Measurements from ENCODE around the gene WWTR1.

WWTR1 gene

DNA sequence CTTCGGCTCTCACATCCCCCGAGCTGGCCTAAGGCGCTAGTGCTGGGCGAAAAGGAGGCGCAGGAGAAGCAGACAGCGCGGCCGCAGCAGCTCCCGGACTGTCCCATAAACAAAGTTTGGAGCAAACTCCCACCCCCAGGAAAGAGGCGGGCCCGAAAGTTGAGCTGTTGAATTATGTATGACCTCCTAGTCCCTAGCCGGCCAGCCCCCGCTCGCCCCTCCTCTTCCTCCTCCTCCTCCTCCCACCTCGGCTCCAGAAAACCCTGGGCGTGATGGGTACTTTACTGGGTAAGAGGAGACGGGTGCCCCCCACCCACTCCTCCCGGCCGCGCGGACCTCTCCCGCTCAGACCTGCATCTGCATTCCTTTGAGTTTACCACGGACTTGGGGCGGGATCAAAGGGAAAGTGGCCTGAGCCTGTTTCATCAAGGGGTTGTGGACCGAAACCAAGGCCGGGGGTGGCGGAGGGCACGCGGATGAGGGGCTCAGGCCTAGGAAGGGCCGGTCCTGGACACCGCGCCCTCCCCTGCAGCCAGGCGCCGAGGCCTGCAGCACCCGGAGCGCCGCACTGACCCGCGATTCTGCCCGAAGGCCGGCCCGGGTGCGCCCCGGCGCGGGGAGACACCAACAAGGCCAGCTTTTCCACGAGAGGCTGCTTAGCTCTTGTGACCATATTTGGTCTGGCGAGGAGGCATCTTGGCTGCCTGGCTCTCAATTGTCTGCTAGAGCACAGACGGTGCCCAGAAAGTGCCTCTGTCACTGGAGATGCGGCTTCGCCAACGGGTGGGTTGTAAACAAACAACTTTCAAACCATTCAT lies at the start of gene WWTR1:
Gene WWTR1, minus strand, starts transcription at position 100 of the 818 bp plus-strand sequence. CDS start 719 bp downstream, outside the sequence.
- no peak for DNase-seq (ENCODE audit: low read depth)

GRCh38 chr3:149706905-149707304 lies 49.1 kb upstream of the WWTR1 start:
- no peak for DNase-seq (ENCODE audit: low read depth)

DNA sequence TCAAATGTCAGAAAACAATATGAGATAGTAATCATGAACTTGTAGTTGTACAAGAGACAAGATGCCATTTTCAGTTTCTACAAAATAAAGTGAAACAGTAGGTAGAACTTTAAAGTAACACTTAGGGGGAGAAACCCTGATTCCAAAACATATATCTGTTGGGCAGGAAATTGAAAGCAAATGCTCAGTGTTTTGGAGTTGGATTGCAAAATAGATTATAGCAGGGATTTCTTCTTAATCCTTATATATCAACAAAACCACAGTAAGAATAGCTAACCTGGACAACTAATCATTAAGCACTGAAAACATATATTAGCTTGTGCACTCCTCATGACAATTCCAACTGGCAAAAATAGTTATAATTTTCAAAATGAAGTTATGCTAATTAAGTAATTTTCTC lies 47.6 kb upstream of the WWTR1 start:
- DNase-seq (ENCODE audit: low read depth), result no peak

GRCh38 chr3:149703466-149703865 lies 45.6 kb upstream of the WWTR1 start:
- peak; percentile 4 for DNase-seq (ENCODE audit: low read depth)

DNA sequence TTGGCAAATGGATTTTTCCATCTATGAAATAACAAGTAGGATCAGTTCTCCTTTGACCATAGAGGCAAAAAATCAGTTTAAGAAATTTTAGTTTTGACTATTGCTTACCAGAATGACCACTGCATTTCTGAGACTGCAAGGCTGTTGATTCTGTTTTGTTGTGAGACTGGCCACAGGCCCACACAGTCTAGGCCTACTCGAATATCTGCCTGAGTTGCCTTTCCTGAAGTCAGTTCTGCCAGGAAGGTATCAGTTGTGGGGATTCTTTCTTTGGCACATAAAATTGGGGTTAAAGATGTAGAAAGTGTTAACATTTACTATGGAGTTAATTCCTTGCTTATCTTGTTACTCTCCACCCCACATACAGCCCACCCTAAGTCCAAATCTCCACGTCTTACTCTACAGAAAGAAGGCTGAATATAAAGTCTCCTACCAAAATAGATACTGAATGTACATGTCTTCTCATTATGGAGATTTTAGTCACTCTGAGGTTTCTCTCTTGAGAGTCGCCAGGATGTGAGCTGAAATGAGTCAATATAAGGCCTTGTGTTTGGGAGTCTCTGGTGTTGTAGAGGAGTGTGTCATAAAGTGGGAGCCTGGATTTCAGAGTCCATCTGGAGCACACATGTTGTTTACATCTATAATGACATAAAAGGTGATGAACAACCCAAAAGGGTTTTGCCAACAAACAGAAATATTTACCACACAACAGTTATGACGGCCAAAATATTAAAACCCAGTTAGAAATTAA lies 45.0 kb upstream of the WWTR1 start:
- peak; percentile 81 for DNase-seq (ENCODE audit: low read depth)

DNA sequence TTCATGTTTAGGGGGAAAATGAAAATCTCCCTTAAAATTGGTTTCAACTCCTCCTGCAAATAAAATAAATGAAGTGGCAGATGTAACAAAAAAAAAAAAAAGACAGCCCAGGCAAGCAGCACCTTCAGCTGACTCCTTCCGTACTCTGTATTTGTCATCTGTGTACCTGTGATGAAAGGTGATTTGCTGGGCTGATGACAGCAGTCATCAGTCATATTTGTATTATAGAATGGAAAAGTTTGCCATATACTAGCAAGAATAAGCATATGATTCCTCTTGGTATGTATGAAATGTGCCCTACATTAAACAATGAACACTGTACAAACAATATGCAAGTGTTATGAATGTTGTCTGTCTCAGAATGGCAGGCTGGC lies 44.1 kb upstream of the WWTR1 start:
- no peak for DNase-seq (ENCODE audit: low read depth)

- no peak for DNase-seq (ENCODE audit: low read depth)
Observed at GRCh38 chr3:149701206-149701976, 43.6 kb upstream of the WWTR1 start.

DNA sequence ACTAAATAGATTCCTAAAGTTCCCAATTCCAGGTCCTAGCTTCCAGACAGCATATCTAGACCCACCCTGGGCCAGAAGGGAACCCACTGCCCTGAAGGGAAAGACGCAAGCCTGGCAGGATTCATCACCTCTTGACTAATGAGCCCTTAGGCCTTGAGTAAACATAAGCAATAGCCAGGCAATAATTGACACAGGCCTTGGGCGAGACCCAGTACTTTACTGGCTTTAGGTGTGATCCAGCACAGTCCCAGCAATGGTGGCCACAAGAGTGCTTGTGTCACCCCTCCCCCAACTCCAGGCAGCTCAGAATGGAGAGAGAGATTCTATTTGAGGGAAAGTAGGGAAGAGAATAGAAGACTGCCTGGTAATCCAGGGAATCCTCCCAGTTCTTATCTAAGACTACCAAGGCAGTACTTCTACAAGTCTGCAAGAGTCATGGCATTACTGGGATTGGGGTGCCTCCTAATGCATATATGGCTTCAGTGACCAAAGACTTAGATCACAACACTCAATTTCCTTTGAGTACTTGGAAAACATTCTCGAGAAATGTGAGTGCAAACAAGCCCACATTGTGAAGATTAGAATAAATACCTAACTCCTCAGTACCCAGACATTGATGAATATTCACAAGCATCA lies 30.4 kb upstream of the WWTR1 start:
- DNase-seq (ENCODE audit: low read depth), result no peak

GRCh38 chr3:149686996-149687395 lies 29.2 kb upstream of the WWTR1 start:
- DNase-seq (ENCODE audit: low read depth), result no peak

DNA sequence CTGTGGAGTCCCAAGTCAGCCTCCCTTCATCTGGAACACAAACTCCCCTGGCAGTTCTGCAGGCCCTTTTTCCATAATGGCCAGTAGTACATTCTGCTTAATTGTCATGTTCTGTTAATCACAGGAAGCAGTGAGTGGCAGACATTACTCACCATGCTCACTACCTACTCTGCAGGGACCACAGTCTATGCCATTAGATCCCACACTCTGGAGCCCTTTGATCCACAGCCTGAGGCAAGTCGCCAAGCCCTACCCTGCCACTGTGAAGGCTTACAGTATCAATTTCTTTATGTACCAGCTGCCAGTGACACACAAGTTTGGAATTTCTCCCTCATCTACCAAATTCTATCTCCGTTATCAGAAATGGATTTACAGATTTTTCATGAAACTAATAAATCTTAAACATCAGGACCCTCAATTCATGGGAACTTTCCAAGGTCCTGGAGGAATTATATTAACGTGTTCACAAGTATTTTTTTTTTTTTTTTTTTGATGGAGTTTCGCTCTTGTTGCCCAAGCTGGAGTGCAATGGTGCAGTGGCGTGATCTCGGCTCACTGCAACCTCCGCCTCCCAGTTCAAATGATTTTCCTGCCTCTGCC lies 20.6 kb upstream of the WWTR1 start:
- DNase-seq (ENCODE audit: low read depth), result no peak

DNA sequence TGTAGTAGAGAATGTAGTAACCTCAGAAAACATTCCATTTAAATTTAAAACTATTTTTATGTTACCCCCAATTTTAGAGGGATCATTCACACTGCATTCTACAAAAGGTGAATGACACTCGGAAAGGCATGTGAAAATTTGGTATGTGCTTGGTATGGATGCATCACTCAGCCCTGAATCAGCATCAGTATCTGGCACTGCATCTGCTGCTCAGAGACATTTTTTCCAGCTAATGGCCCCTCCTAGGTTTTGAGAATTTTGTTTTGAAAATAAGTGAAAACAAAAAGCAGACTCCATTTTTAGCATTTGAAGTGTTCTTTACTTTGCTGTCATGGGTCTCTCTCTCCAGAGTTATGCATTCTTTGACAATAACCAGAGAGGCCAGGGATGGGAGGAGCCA lies 15.6 kb upstream of the WWTR1 start:
- DNase-seq (ENCODE audit: low read depth), result no peak

- DNase-seq (ENCODE audit: low read depth), result no peak
Observed at GRCh38 chr3:149670742-149671492, 13.1 kb upstream of the WWTR1 start.

GRCh38 chr3:149667576-149667975 lies 9.8 kb upstream of the WWTR1 start:
- DNase-seq (ENCODE audit: low read depth), result no peak

DNA sequence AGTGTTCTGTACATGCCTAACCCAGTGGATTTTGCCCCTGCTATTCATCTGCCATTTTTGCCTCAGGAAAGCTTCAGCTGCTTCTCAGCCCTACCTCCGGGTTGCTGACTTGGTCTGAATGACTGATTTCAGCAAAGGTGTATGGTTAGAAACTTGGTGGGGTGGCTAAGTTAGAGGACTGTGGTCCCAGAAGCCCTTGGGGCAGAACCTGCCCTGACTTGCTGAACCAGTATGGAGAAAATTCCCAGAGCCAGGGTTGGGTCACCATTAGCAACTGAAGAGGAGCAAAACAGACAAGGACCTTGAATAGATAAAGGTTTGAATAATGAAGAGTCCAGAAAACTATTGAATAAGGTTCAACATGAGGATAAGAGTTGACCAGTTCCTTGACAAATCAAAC lies 6.1 kb upstream of the WWTR1 start:
- DNase-seq (ENCODE audit: low read depth), result no peak

DNA sequence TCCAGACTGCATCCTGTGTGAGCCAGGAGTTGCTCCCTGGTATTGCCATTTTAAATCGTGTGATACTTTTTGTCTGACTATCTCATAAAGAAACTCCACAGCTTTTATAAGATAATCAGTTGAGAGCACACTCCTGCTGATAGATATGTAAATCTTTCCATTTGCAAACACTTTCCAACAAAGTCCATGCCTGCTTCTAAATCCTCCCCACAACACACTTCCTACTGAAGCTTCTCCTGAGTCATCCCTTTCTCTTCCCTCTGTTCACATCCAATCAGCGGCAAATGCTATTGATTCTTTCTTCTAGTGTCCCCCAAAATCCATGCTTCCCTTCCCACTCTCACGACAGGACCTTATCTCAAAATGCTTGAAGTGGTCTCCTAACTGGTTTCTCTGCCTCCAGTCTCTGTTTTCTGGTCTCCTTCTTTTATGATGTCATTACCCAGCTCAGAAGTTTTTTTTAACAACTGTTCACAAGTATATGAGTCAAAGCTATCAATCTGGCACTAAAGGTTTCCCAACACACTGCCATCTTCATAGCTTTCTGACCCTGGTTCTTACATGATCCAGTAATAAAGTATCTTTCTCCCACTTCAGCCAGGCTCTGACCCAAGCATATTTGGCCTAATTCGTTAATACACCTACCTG lies 4.5 kb upstream of the WWTR1 start:
- no peak for DNase-seq (ENCODE audit: low read depth)

GRCh38 chr3:149660462-149660861 lies 2.6 kb upstream of the WWTR1 start:
- no peak for DNase-seq (ENCODE audit: low read depth)

- DNase-seq (ENCODE audit: low read depth), result no peak
Observed at GRCh38 chr3:149658744-149659497, 1.1 kb upstream of the WWTR1 start.

DNA sequence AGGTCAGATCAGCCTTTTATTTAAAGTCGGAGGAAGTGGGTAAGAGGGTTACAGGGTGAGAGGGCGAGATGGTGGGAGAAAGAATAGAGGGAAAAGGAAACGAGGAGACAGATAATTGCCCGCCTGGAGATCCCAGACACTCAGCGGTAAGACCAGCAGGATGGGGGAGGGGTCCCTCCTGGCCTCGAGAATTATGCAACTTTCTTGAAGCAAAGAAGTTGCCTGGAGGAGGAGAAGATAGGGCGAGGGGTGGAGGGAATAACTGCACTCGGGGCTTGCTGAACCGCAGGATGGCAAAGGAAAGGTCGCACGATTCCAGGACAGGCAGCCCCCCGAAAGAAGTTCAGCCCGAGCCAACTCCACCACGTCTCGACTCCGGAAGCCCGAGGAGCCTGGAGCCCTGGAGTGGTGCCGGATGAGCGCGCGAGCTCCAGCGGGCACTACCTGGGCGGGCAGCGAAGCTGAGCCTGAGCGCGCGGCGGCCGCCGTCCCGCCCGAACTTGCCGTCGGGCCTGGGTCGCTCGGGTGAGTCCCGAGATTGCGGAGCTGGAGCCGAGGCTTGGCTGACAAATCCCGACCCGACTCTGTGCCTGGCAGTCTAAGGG lies 402 bp downstream of the WWTR1 start:
- no peak for DNase-seq (ENCODE audit: low read depth)

DNA sequence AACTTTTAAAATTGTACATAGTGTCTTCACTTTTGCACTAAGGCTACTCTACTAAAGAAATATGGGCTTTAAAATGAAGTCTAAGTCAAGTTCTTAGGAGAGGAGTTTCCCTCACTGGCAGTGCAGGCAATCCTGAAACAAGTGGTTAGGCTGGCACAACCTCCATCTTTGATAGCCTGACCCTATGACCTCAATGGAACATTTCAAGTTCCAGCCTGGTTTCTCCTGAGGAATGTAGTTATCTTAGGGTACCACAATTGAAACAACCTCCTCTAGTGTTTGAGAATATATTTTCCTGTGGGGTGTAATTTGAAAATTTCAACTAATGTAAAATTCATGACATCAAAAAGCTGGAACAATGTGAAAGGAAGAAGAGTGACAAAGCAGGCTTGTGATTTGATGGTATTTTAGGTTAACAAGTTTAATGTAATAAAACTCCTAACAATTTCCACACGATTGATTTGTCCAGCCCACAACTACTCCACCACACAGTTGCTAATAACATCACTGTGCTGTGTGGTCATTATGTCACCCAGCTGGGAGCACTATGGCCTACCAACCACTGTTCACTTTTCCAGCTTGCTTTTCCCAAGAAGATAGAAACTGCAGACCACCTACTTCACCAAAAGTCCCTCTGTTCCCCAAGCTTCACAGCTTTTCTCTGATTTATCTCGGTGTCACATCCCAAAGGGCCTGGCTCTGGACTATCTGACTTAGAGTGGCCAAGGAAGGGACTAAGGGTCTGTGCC lies 1.8 kb downstream of the WWTR1 start:
- DNase-seq (ENCODE audit: low read depth), result no peak
